ENCODE results near the gene ANKRD16.
"Not testable (repeated sequence)": the region's sequence is repeated elsewhere in the genome, so short reads cannot be mapped to it uniquely, and the experiment has no call there.

ANKRD16 gene

DNA sequence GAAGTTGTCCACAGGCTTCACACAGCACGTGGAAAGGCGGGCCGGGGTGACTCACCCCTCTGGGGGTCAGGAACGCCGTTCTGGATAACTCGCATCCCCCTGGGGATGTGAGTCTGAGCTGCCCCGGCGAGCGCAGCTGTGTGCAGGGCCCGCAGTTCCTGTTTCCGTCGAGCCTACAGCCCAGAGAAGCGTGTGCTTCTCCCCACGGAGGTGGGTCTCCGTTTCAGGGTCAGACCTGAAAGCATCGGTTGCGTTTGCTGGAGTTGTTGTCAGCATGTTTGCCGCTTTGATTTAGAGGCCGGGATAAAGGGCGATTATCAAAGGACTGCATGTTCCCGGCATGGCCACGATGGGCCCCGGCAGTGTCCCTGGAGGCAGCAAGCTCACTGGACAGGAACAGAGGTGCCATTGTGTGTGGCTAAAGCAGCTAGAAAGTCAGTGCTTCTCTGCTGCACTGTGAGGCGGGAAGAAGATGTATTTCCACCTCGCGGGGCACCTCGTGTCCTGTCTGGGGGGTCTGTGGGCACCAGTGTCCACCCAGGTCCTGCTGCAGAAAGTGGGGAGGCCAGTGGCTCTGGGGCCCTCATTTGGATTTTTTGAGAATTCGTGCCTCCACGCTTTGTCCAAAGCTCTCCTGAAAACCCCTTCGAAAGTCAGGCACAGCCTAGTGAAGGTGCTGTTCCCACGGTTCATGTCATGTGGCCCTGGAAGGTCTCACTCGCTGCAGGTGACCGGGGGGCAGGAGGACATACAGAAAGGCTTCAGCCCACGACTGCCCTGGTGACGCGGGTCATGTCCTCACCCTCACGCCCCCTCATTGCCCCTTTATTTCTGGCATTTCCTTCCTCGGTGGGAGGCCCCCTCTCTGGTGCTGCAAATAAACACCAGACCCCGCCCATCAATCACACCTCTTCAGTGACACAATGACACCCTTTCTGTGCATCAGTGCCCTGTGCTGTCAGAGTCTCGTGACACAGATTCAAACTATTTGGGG is 49.1 kb downstream of the ANKRD16 start:
- peak in 48 of 58 donors; percentile 3 to 83 (median 47) for DNase-seq

DNA sequence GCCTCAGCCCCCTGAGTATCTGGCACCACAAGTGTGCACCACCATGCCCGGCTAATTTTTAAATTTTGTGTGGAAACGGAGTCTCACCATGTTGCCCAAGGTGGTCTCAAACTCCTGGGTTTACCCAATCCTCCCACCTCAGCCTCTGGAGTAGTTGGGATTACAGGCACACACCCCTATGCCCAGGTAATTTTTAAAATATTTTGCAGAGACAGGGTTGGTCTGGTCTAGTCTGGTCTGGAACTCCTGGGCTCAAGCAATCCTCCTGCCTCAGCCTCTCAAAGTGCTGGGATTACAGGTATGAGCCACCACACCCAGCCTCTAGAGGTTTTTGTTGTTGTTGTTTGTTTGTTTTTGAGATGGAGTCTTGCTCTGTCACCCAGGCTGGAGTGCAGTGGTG is 53.5 kb downstream of the ANKRD16 start:
- DNase-seq, result not testable (repeated sequence)

DNA sequence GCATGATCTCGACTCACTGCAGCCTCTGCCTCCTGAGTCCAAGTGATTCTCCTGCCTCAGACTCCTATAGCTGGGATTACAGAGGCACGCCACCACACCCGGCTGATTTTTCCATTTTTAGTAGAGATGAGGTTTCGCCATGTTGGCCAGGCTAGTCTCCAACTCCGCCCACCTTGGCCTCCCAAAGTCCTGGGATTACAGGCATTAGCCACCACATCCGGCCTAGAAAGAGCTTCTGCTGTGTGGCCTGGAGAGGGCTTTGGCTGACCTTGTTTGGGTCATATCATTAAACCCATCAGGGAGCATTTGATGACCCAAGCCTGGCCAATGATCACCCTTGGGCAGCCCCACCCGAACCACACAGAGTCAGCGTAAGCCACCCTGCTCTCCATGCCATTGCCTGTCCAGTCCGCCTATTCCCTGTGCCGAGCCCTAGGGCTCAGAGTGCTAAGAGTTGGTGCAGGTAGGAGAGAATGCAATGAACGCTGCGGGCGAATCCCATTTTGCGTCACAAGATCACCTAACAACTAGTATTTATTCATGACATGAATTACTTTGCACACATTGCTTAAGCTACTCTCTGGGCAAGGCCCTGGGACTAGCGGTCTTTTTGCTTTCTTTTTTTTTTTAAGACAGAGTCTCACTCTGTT is 54.1 kb downstream of the ANKRD16 start:
- DNase-seq, result no peak

DNA sequence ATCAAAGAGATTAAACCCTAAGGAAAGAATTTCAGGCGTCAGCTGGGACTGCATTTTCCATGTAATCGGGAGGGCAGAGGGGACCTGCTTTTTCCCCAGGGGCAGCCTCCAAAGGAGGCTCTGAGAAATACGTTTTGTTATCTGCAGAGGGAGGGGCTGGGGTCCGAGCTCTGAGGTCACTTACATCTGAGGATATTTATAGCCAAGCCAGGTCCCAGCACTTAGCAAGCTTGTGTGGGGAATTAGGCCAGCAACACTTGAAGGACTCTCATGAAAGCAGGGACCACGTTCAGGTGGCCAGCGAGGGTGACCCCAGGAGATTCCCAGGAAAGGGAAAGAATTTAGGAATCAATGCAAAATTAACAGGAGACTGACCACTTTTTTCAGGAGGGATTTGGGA is 55.9 kb downstream of the ANKRD16 start:
- no peak for DNase-seq

DNA sequence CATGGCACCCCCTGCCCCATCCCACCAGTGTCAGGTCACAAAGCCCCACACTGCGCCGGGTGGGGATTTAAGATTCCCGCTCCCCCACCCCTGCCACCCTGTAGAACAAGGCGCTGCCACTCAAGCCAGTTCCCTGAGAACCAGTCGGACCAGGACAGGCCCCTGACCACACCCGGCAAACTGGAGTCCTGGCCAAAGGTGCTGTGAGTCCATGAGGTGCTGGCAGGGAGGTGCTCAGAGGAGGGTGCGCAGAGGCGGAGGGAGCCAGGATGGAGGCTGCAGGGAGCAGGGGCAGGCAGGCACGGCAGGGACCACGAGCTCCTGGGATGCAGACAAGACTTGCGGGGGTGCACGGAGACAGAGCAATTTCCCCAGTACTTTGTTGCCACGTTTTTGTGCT is 56.7 kb downstream of the ANKRD16 start:
- no peak for DNase-seq

DNA sequence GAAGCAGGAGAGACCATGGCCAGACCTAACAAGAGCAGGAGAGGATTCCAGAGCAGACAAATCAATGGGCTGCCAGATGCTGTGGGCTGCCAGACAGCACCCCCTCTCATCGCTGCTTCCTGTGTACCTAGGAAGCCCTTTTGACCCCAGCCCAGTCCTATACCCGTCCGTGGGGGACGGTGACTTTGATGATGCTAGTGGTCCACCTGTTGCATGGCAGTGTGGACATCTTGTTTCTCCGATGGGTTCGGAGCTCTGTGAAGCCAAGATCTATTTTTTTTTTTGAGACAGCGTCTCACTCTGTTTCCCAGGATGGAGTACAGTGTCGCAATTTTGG is 58.3 kb downstream of the ANKRD16 start:
- DNase-seq, result no peak

DNA sequence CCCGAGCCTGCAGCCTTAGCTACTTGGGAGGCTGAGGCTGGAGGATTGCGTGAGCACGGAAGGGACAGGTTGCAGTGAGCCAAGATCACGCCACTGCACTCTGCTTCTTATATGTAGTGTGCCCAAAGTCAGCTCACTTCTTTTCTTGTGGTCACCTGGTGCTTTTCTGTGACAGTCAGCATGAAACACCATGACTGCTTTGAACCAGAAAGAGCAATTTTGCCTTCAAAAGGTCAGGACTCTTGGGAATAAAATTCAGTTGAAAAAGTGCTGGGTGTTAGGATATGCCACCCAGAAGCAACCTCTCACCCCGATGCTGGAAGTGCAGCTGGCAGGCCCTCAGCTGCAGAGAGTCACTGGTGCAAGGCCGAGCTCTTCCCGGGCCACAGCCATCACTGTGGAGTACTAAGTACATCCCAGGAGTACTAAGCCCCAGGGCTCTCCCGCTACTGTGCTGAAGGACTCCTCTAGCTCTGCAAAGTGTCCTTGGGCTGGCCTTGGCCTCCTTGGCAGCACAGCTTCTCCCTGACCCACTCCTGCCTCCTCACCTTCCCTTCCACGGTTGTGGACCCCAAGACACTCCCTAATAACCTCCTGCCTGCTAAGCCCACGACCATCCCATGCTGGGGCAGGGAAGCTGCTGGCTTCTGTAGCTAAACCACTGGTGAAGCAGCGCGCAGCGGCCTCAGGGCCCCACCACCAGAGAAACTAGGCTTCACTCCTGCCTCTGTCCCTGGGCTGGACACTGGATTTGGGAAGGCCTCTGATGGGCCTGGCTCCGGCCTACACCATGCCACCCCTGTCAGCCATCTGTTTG is 58.9 kb downstream of the ANKRD16 start:
- no peak for DNase-seq

DNA sequence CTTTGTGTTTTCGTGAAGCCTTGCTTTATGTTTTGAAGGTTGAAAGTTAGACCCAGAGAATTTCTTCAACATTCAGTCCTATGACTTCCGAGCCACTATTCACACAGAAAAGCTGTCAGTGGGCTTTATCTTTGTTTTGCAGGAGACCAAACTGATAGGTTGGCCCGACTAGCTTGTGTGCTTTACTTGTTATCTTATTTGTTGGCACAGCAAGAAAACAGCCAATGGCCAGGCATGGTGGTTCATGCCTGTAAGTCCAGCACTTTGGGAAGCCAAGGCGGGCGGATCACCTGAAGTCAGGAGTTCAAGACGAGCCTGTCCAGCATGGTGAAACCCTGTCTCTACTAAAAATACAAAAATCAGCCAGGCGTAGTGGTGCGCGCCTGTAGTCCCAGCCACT is 60.4 kb downstream of the ANKRD16 start:
- DNase-seq, result no peak

DNA sequence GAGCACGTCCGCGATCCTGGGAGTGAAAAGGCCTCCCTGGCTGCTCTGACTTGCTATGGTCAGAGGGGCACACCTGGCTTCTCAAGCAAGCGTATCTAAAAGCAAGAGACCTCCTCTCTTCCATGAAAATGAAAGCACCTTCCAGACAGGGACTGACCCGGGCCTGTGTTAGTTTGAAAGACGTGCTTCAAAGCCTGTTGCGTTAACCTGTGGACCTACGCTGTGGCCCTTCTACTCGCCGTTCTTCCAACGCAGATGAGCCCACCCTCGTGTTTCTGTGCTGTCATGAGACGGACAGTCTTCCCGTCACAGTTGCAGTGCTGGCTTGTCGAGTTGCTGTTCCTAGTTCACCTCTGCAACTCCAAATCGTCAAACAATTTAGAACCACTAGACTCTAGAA is 61.0 kb downstream of the ANKRD16 start:
- no peak for DNase-seq

DNA sequence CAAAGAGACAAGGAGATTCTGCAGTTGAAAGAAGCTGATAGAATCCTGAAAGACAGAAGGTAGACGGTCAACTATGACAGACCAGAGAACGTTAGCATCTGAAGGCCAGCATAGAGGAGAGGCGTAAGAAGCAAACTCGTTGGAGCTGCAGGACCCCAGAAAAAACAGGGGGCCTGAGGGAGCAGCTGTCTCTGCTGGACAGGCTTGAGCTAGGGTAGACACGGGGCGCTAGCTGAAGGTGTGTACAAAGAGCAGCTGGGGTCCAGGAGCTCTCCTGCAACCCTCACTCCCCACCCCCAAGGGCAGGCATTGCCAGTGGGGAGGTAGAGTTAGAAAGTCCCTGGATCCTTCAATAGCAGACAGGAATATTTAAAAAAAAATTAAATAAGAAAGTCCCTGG is 61.9 kb downstream of the ANKRD16 start:
- no peak for DNase-seq

DNA sequence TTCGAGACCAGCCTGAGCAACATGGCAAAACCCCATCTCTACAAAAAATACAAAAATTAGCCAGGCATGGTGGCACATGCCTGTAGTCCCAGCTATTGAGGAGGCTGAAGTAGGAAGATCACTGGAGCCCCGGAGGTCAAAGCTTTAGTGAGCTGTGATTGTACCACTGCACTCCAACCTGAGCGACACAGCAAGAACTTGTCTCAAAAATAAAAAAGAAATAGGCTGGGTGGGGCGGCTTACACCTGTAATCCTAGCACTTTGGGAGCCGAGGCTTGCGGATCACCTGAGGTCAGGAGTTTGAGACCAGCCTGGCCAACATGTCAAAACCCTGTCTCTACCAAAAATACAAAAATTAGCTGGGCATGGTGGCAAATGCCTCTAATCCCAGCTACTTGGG is 63.2 kb downstream of the ANKRD16 start:
- DNase-seq, result not testable (repeated sequence)

DNA sequence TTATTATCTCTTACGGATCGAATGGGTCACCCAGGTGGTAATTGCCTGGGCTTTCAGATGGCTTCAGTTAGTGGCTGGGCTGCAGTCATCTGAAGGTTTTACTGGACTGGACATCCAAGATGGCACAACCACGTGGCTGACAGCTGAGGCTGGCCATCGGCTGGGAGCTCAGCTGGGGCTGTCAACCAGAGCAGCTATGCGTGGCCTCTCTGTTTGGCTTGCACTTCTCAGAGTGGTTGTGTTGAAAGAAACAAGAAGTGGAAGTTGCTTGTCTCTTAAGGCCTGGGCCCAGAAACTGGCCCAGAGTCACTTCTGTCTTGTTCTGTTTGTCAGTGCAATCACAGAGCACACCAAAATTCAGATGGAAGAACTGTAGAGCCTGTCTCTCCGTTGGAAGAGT is 70.8 kb downstream of the ANKRD16 start:
- peak in 7 of 58 donors; percentile 3 to 14 (median 7) for DNase-seq

DNA sequence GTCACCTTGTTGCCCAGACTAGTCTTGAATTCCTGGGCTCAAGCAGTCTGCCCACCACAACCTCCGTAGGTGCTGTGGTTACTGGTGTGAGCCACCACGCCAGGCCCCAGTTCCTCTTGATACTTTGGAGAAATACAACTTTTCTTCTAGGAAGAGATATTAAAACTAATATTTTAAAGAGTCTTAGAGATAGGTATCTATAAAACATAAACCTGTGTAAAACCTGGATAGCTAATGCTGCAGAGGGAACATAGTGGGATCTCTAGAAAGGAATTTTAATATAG is 71.7 kb downstream of the ANKRD16 start:
- DNase-seq, result no peak

DNA sequence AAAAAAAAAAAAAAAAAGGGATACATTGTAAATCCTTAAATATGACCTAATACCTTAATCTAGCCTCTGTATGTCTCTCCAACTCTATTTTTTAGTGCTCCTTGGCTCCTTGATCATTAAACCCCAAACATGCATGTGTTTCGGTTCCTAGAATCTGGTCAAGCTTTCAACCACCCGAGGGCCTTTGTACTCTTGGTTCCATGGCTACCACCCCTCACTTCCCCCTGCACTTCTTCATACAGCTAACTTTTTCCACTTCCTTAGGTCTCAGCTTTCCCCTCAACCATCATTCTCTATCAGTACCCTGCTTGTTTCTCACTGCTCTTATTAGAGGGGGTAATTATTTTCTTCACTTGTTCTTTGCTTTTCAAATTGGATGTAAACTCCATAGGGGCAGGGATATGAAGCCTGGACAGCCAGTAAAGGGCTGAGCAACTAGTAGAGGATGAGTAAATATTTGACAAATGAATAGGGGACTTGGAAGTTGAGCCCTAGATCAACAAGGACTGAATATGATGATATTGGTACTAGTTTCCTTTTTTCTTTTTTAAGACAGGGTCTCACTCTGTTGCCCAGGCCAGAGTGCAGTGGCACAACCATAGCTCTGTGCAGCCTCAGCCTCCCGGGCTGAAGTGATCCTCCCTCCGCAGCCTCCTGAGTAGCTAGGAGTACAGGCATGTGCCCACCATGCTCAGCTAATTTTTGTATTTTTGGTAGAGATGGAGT is 72.2 kb downstream of the ANKRD16 start:
- peak in 1 of 58 donors; percentile 14 for DNase-seq

DNA sequence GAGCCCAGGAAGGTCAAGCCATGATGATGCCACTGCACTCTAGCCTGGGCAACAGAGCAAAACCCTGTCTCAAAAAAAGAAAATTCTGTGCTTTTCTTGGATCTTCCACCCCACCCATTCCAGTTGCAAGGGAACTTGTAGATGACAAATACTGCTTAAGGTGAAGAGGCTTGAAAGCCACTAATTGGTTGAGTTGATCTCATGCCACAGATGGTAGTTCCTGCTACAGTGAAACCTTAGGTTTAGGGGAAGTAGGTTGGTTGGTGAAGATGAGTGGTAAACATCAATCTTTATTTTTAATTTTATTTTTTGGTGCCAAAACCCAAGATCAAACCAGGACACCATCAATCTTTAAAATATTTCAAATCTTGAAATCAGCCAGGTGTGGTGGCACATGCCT is 73.5 kb downstream of the ANKRD16 start:
- no peak for DNase-seq

DNA sequence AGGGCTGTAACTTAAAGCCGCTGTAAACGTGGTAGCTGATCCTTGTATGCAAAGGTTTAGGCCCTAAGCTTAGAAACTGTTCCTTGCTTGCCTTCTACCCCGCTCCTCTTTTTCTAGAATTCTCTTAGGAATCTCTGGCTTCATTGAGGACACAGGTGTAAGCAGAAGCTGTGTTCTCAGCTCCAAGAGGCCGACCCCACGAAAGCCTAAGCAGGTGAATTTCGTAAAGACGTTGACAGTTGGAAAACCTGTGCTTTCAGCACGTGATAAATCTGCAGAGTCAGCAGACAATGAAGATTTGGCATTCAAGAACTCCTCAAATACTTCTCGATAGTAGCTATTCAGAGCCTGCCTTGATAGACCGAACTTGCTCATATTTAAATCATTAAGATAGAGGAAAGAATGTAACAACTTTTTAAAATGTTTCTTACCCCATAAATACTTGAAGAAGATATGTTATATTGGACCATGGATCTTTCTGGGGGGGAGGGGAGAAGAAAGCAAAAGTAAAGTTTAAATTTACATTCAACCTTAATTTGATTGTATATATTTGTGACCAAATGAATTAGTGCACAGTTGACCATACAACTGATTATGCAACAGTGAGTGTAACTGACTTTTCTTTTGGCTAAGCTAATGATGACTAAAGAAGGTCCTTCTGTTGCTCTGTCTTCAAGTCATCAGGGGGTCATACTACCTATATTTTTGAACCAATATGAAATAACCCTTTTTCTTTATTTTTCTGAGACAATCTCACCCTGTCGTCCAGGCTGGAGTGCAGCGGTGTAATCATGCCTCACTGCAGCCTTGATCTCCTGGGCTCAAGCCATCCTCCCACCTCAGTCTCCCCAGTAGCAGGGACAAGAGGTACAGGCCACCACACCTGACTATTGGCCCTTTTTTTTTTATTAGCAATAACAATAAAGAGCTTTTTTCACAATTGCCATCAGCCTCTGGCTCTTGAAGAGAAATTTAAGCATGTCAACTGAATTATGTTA is 75.3 kb downstream of the ANKRD16 start:
- DNase-seq, result no peak

DNA sequence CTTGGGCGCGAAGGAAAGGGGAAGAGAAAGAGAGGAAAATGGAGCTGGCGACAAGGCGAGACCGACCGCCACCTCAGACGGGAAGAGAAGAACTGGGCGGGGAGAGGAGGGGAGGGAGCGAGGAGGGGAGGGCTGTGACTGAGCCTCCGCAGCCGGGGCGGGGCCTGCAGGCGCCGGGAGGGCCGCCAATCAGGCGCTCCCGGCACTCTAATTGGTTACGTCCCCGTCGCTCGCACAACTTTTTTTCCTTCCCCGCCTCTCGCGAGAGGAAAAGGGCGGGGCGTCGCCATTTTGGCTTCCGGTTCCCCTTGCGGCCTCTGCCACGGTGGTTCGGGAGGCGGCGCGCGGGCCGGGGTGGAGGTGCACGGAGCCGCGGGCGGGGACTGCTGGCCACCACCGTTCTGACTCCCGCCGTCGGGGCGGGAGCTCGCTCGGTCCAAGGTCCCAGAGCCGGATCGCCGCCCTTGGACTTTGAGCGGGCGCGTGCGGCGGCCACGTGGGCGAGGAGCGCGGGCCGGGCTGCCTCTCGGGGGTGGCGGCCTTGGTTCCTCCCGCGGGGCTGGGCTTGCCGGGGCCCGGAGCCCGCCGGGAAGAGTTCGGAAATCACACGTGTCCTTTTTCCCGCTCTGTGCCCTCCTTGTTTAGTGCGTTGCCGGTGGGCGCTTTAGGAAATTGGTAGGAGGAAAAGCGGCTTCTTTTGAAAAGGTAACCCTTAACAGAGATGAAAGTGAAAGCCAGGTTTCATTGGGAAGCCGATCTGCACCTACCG is 76.2 kb downstream of the ANKRD16 start, which contains the start of gene GDI2:
TSS of gene GDI2 (minus strand) at position 94 of the 769 bp plus-strand sequence. CDS start 176 bp downstream, outside the sequence.
- peak; percentile 52 to 97 (median 94) for DNase-seq

DNA sequence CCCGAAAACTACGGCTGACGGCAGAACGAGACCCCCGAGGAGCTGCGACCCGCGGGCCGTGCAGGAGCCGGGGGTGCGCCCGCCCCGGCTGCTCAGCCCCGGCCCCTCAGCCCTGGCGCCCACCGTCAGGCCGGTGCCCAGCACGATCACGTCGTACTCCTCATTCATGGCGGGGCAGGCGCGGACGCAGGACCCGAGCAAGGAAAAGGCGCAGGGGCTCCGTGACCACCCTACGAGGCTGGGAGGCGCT is 76.7 kb downstream of the ANKRD16 start:
- DNase-seq, result peak in 2 of 58 donors; percentile 45 to 47
